Psoas muscle (tissue), 8 donors: Measurements from ENCODE around the gene CPED1. TPM values are rescaled to one million over a fixed set of nuclear protein-coding genes. Genes with fewer than 3 reads are reported as not detected.

ENCODE experiments used
- ATAC-seq, 4 donors: fragments of 200-7000 bp; cut with Tn5 transposase; one replicate each; pipeline ENCODE4 v1.9.1; 2020; ENCODE audit warnings: moderate library complexity in 3 of 4, mild to moderate bottlenecking in 2 of 4
- DNase-seq, 2 donors: peaks; one replicate each; pipeline ENCODE4 v3.0.0-alpha.2; 2020
- H3K27ac ChIP-seq: fragments of 200-600 bp; one replicate; pipeline ENCODE4 v1.8.0; 2022
- H3K27me3 ChIP-seq, 3 donors: fragments of 200-600 bp in 1 of 3; one replicate each; pipeline versions ENCODE4 v1.6.1 to v1.8.0; 2013 to 2022; ENCODE audit warnings: low read length in 2 of 3, mild to moderate bottlenecking in 2 of 3, moderate library complexity in 1 of 3; ENCODE audit not compliant: insufficient read depth in 3 of 3
- H3K36me3 ChIP-seq, 2 donors: fragments of 200-600 bp in 1 of 2; one replicate each; pipeline versions ENCODE4 v1.6.1 to v1.8.0; 2013 to 2022; ENCODE audit warnings: low read depth in 1 of 2, mild to moderate bottlenecking in 1 of 2, moderate library complexity in 1 of 2; ENCODE audit not compliant: insufficient read depth in 1 of 2
- H3K4me1 ChIP-seq: fragments of 200-600 bp; one replicate; pipeline ENCODE4 v1.8.0; 2022
- H3K4me3 ChIP-seq: fragments of 200-600 bp; one replicate; pipeline ENCODE4 v1.8.0; 2022; ENCODE audit warnings: mild to moderate bottlenecking
- H3K9me3 ChIP-seq: fragments of 200-600 bp; one replicate; pipeline ENCODE4 v1.8.0; 2022
- WGBS, 3 donors: extraction: QIAGEN DNeasy Blood & Tissue Kit; methylation state at CpG; one replicate each; pipeline versions ENCODE4 v1.1.6 to v1.1.7; 2013; 5-methylcytosine and 5-hydroxymethylcytosine counted together
- intact Hi-C, 2 donors: fragments of 100-400 bp; cut with DNase I; formaldehyde crosslinking; loops; one replicate each; pipeline versions ENCODE4 v1.11.0 to v1.14.2; 2022
- polyA plus RNA-seq, 3 donors: library from polyadenylated mRNA; stranded (reverse); fragments of 200-250 nt; gene quantifications; one replicate each; pipeline ENCODE4 v1.2.3, GENCODE V29; 2013
- total RNA-seq, 4 donors: library from RNA; stranded (reverse); fragmentation: NEBNext Ultra II Directional in 2 of 4; extraction: Animal tissue kit (Norgen Biotek cat#: 25700) in 2 of 4; gene quantifications; one replicate each; pipeline versions ENCODE4 v1.2.1 to v1.2.4, GENCODE V29; 2021 to 2023
- TF ChIP-seq, protein P1 (sequence below): fragments of 200-600 bp; IDR thresholded peaks from one replicate; pipeline ENCODE4 v1.8.0; 2022; ENCODE audit warnings: antibody characterized with exemption
- donor health status: healthy with polysubstance abuse.
- donor health status: DM: no; HTN: no; CAD: no; lungs with moderate emphysema.
- donor health status: Bipolar disorder and iron deficiency.
- donor health status: healthy.
- donor health status: DM: yes; HTN: yes; CAD: no.
- donor health status: DM: no; HTN: no; CAD: no.
- donor health status: DM: no; HTN: no; CAD: no.
- donor health status: DM: yes; HTN: yes; CAD: no.

Gene CPED1
- total and polyA plus RNA-seq, 7 donors = 0.90 to 39.2 (median 12.0) TPM

DNA sequence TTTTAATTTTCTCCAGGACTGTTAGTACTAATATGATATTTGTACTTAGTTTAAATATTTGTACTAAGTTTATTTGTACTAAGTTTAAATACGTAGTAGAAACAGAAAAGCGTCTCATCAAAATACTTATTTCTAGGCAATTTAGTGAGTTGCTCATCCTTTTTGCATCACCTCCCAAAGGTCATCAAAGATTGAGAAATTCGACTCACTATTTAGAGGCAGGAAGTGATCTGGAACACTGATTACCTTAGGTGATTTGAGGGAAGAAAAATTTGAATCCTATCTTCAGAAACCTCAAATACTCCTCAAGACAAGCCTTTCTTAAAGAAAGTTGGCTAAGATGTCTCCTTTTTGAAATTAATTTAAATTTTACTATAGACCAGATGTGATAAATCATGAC, 354.8 kb downstream of the CPED1 start:
- no peak overlapping the region for H3K27ac ChIP-seq
- no peaks in the 10 kb centered on the region for H3K27me3 ChIP-seq
- H3K4me1 ChIP-seq = peaks cover 3% of the 10 kb centered on the region
- ATAC-seq (no peak), DNase-seq (no peak)
- intact Hi-C loops = no loop called here
- no peaks in the 10 kb centered on the region for H3K9me3 ChIP-seq
- H3K4me3 ChIP-seq = no peak overlapping the region
- peaks cover 0 to 5% of the 10 kb centered on the region in 2 donors for H3K36me3 ChIP-seq
- 78 to 83% (median 79%) methylated on average over 3 of the region's 3 CpGs for WGBS, 3 donors
- TF ChIP-seq, protein P1, sequence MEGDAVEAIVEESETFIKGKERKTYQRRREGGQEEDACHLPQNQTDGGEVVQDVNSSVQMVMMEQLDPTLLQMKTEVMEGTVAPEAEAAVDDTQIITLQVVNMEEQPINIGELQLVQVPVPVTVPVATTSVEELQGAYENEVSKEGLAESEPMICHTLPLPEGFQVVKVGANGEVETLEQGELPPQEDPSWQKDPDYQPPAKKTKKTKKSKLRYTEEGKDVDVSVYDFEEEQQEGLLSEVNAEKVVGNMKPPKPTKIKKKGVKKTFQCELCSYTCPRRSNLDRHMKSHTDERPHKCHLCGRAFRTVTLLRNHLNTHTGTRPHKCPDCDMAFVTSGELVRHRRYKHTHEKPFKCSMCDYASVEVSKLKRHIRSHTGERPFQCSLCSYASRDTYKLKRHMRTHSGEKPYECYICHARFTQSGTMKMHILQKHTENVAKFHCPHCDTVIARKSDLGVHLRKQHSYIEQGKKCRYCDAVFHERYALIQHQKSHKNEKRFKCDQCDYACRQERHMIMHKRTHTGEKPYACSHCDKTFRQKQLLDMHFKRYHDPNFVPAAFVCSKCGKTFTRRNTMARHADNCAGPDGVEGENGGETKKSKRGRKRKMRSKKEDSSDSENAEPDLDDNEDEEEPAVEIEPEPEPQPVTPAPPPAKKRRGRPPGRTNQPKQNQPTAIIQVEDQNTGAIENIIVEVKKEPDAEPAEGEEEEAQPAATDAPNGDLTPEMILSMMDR = no peak

DNA sequence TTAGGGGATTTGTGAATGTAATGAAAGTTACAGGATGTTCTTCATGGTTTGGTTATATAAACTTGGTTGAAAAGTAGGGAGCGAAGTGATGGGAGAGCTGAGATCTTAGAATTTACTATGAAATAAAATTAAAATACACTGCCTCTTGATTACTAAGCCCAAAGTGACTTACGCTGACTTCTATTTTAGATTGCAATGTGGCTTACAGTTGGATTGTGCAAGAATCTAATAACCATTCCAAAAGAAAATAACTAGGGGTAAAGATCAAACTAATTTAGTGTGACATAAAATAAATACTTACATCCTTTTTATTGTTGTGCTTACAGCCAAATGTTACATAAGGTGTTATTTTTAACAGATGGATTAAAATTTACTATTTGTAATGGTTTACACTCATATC, 355.6 kb downstream of the CPED1 start:
- H3K4me1 ChIP-seq = peaks cover 3% of the 10 kb centered on the region
- no peaks in the 10 kb centered on the region for H3K27me3 ChIP-seq
- H3K27ac ChIP-seq = no peak overlapping the region
- WGBS, 3 donors = 64 to 81% (median 70%) methylated on average over 2 of the region's 2 CpGs
- TF ChIP-seq, protein P1 = no peak
- H3K36me3 ChIP-seq = peaks cover 0 to 5% of the 10 kb centered on the region in 2 donors
- no peaks in the 10 kb centered on the region for H3K9me3 ChIP-seq
- intact Hi-C loops = no loop called here
- DNase-seq (no peak), ATAC-seq (peak in 2 of 4 donors; percentile 17 to 52)
- H3K4me3 ChIP-seq = no peak overlapping the region

DNA sequence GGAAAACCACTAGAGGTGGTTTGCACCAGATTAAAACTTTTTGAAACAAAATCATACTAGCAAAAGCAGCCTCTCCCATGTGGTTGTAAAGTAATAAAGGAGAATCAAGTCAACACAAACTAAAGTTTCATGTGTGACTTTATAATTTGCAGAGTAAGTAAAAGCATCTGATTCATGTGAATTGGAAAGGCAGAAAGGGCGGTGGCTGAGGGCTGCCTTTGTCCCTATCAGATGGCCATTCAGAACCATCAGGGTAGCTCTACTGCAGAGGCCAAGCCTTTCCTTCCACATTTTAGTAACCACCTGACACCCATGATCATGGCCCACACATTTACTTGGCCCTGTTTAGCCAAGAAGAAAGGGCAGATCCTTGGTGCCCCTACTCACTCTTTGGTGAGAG, 356.0 kb downstream of the CPED1 start:
- 90 to 95% (median 91%) methylated on average over 1 of the region's 1 CpG for WGBS, 3 donors
- TF ChIP-seq, protein P1 = no peak
- Histone ChIP-seq H3K4me1 (peaks cover 3% of the 10 kb centered on the region), H3K27ac (no peak overlapping the region), H3K9me3 (no peaks in the 10 kb centered on the region), H3K36me3 (peaks cover 0 to 5% of the 10 kb centered on the region in 2 donors), H3K27me3 (no peaks in the 10 kb centered on the region), H3K4me3 (no peak overlapping the region)
- ATAC-seq = no peak
- no peak for DNase-seq
- intact Hi-C loops = no loop called here

Other genes starting within 250 kb of the CPED1 start
- gene TSPAN12, start 130.6 kb upstream of the CPED1 start, total RNA-seq = 1 to 10 TPM; 1.6 to 3.8 (median 2.5) TPM
- gene TSPAN12, start 130.6 kb upstream of the CPED1 start, polyA plus RNA-seq = 1 to 10 TPM; 1.5 to 2.3 (median 2.3) TPM
- gene ING3, start 37.9 kb upstream of the CPED1 start, total RNA-seq = 10 to 100 TPM in 1 of 4 donors, 1 to 10 TPM in 3; 7.1 to 10.1 (median 9.6) TPM
- gene ING3, start 37.9 kb upstream of the CPED1 start, polyA plus RNA-seq = 1 to 10 TPM; 5.5 to 8.3 (median 6.2) TPM